ENCODE measurements around the gene NEGR1.

- TF ChIP-seq POLR2AphosphoS5 (IDR thresholded peaks at IDR 0.05) (no peak), CTCF (IDR thresholded peaks at IDR 0.05) (no peak), EP300 (IDR thresholded peaks at IDR 0.05; ENCODE audit: low read depth) (no peak)
Measured at GRCh38 chr1:72117621-72118020, 164.7 kb downstream of the NEGR1 start.

Measured in transverse colon (tissue), 4 donors.